ENCODE results near the gene ANG. TPM values are rescaled to one million over a fixed set of nuclear protein-coding genes. Genes with fewer than 3 reads are reported as not detected.

ANG gene
- total and polyA plus RNA-seq, 9 of the 15 experiments (the other 6 are each of a cell fraction or from before 2014, with no cell fraction given), result 0.21 to 0.73 (median 0.34) TPM; not detected in 4

- TF ChIP-seq MNT (conservative IDR thresholded peaks at IDR 0.05) (0 out of 4 replicates have a peak, but pooled peaks of 1 of the 2 experiments have one; percentile 31), TBP (optimal IDR thresholded peaks at IDR 0.05; ENCODE audit: low read depth, low read length) (peak; percentile 99), CCNT2 (IDR thresholded peaks at IDR 0.05; ENCODE audit: borderline replicate concordance, extremely low read depth, insufficient read length, low read depth, low read length) (no peak), ZNF644 (tag; IDR thresholded peaks at IDR 0.05; ENCODE audit: low read depth) (no peak), RBM14 (IDR thresholded peaks at IDR 0.05; ENCODE audit: borderline replicate concordance, insufficient read depth, low read depth, low read length) (no peak), HES1 (IDR thresholded peaks at IDR 0.05; ENCODE audit: low read depth) (no peak), ZNF121 (CRISPR knock-in tag; conservative IDR thresholded peaks at IDR 0.05) (no peak), NFIC (IDR thresholded peaks at IDR 0.05) (peak; percentile 58), HMBOX1 (IDR thresholded peaks at IDR 0.05) (peak; percentile 82), SMC3 (conservative IDR thresholded peaks at IDR 0.05; ENCODE audit: insufficient read depth, low read depth, low read length) (0 out of 2 replicates have a peak, but pooled peaks have one; percentile 32), HNRNPLL (IDR thresholded peaks at IDR 0.05; ENCODE audit: low read depth, low read length, poor library complexity, severe bottlenecking) (peak; percentile 99), CCAR2 (IDR thresholded peaks at IDR 0.05; ENCODE audit: low read depth, low read length) (0 out of 2 replicates have a peak, but pooled peaks have one; percentile 45), CHD4 (IDR thresholded peaks at IDR 0.05; ENCODE audit: insufficient read depth, insufficient replicate concordance, low read depth, low read length, poor library complexity, severe bottlenecking) (no peak), TBL1XR1 (IDR thresholded peaks at IDR 0.05; ENCODE audit: low read length in 2 of 2) (no peak), TAF1 (IDR thresholded peaks at IDR 0.05; ENCODE audit: control insufficient read depth, extremely low read depth, insufficient read depth, low read length, severe bottlenecking) (no peak), BDP1 (IDR thresholded peaks at IDR 0.05; ENCODE audit: insufficient read depth, insufficient read length) (peak; percentile 50), GABPB2 (CRISPR knock-in tag; conservative IDR thresholded peaks at IDR 0.05) (no peak), ZNF134 (CRISPR knock-in tag; conservative IDR thresholded peaks at IDR 0.05) (no peak), UBTF (IDR thresholded peaks at IDR 0.05; ENCODE audit: borderline replicate concordance in 1 of 2, low read depth in 2 of 2, low read length in 2 of 2) (0 out of 4 replicates have a peak, but pooled peaks of 1 of the 2 experiments have one; percentile 36), L3MBTL2 (IDR thresholded peaks at IDR 0.05) (0 out of 2 replicates have a peak, but pooled peaks have one; percentile 35), MYNN (IDR thresholded peaks at IDR 0.05) (peak; percentile 47; the same call in 1 of the 2 replicates), MYNN (CRISPR knock-in tag; IDR thresholded peaks at IDR 0.05) (no peak)
Measured at GRCh38 chr14:20662968-20663732, 25.4 kb upstream of the ANG start (continued).
